SK-N-MC (cell line): ENCODE measurements around the gene DMAC1.

Experiments used
- FOXP2 ChIP-seq: optimal IDR thresholded peaks from 2 replicates; pipeline ENCODE3; 2011; ENCODE audit warnings: mild to moderate bottlenecking, moderate library complexity; ENCODE audit not compliant: insufficient read depth; ENCODE audit errors: extremely low read length, control extremely low read depth
- POLR2AphosphoS5 ChIP-seq: IDR thresholded peaks from 2 replicates; pipeline ENCODE4 v1.6.1; 2012; ENCODE audit warnings: mild to moderate bottlenecking, low read depth, low read length, borderline replicate concordance

GRCh38 chr9:7848498-7848897 lies 48.9 kb upstream of the DMAC1 start:
- TF ChIP-seq POLR2AphosphoS5 (no peak), FOXP2 (no peak)
